SK-N-MC (cell line): Measurements from ENCODE around the gene OSM.

Experiments
- DNase-seq: peaks from one replicate; pipeline ENCODE4 v3.0.0-alpha.2; 2011; ENCODE audit warnings: low read depth, low spot score
- H3K27ac ChIP-seq: fragments of 200-600 bp; sonication (generic); 2 replicates; pipeline ENCODE4 v1.5.1; 2016; ENCODE audit warnings: mixed run types
- H3K36me3 ChIP-seq: fragments of 200-600 bp; sonication (generic); 2 replicates; pipeline ENCODE4 v1.6.1; 2017; ENCODE audit warnings: antibody characterized with exemption, low read length, mixed read lengths; ENCODE audit not compliant: insufficient read depth
- H3K4me3 ChIP-seq: fragments of 200-600 bp; sonication (generic); 2 replicates; pipeline ENCODE4 v1.5.1; 2016
- H3K9ac ChIP-seq: fragments of 200-600 bp; sonication (generic); 2 replicates; pipeline ENCODE4 v1.8.0; 2017; ENCODE audit warnings: mixed run types, mixed read lengths; ENCODE audit not compliant: insufficient read length
- H3K9me3 ChIP-seq: fragments of 200-600 bp; sonication (generic); 2 replicates; pipeline ENCODE4 v1.6.1; 2017; ENCODE audit warnings: low read depth, mild to moderate bottlenecking, antibody characterized with exemption, low read length, moderate library complexity, mixed read lengths
- EZH2 ChIP-seq: fragments of 200-600 bp; sonication (generic); IDR thresholded peaks from one replicate; pipeline ENCODE4 v1.6.1; 2017; ENCODE audit warnings: antibody characterized with exemption
- FOXP2 ChIP-seq: optimal IDR thresholded peaks from 2 replicates; pipeline ENCODE3; 2011; ENCODE audit warnings: mild to moderate bottlenecking, moderate library complexity; ENCODE audit not compliant: insufficient read depth; ENCODE audit errors: extremely low read length, control extremely low read depth
- POLR2AphosphoS5 ChIP-seq: IDR thresholded peaks from 2 replicates; pipeline ENCODE4 v1.6.1; 2012; ENCODE audit warnings: mild to moderate bottlenecking, low read depth, low read length, borderline replicate concordance

OSM gene

GRCh38 chr22:30294066-30294465 lies 27.4 kb upstream of the OSM start:
- Histone ChIP-seq H3K9ac (no peak overlapping the region), H3K9me3 (no peaks in the 10 kb centered on the region), H3K36me3 (no peaks in the 10 kb centered on the region), H3K27ac (no peak overlapping the region), H3K4me3 (no peak overlapping the region)
- DNase-seq, result no peak
- TF ChIP-seq POLR2AphosphoS5 (no peak), EZH2 (no peak), FOXP2 (no peak)

DNA sequence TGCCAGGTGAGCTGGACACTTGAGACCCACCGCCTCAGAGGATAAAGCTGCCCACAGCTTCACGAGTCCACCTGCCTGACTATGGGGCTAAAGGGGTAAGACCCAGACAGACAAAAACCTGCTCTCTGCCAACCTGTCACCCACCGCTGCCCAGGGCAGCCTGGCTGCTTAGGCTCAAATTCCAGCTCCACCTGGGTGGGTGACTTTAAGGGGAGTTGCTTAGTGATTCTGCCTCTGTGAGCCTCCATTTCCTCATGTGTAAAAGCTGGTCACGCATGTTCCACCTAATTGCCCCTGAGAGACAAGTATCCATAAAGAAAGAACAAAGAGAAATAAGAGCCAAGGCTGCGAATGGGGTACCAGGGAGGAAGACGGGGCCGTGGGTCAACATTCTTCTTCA lies 26.4 kb upstream of the OSM start:
- H3K36me3 ChIP-seq, result no peaks in the 10 kb centered on the region
- no peak overlapping the region for H3K4me3 ChIP-seq
- no peak overlapping the region for H3K27ac ChIP-seq
- no peaks in the 10 kb centered on the region for H3K9me3 ChIP-seq
- TF ChIP-seq EZH2, result no peak
- TF ChIP-seq POLR2AphosphoS5, result no peak
- no peak overlapping the region for H3K9ac ChIP-seq
- no peak for DNase-seq

DNA sequence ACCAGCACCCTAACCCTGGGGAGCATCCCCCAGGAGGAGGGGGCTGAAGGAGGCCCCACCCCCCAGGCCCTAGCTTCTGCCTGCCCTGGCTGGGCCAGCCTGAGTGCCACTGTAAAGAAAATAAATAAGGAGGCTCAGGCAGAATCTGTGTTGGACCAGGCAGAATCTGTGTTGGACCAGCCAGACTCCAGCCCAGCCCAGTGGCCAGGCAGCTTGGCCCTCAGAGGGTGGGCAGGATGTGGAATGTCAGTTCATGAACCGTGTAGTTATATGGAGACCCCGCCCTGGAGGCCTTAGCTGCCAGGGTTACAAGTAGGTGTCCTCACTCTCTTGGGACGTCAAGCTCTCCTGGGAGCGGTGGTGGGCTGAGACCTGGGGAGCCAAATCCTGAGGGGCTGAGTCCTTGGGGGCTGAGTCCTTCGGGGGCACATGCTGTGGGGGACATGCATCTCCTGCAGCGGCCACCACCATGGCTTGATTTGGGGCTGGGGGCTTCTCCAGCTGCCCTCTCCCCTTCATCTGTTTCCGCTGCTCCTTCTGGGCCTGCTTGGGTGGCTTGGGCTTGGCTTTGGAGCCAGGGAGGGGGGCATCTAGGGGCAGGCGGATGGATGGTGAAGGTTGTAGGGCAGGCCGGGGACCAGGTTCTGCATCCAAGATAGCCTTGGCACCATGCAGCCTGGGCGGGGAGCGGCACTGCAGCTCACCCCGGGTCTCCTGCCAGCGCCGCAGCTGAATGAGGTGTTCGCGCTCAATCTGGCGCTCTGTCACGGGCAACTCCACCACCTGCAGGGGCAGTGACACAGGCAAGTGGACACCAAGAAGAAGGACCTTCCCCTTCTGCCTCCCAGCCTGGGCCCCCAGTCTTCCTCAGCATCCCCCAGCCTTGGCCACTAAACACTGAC lies 25.7 kb upstream of the OSM start:
- no peak for DNase-seq
- Histone ChIP-seq H3K36me3 (no peaks in the 10 kb centered on the region), H3K9me3 (no peaks in the 10 kb centered on the region), H3K9ac (no peak overlapping the region), H3K4me3 (no peak overlapping the region), H3K27ac (no peak overlapping the region)
- TF ChIP-seq EZH2 (no peak), POLR2AphosphoS5 (no peak), FOXP2 (no peak)

DNA sequence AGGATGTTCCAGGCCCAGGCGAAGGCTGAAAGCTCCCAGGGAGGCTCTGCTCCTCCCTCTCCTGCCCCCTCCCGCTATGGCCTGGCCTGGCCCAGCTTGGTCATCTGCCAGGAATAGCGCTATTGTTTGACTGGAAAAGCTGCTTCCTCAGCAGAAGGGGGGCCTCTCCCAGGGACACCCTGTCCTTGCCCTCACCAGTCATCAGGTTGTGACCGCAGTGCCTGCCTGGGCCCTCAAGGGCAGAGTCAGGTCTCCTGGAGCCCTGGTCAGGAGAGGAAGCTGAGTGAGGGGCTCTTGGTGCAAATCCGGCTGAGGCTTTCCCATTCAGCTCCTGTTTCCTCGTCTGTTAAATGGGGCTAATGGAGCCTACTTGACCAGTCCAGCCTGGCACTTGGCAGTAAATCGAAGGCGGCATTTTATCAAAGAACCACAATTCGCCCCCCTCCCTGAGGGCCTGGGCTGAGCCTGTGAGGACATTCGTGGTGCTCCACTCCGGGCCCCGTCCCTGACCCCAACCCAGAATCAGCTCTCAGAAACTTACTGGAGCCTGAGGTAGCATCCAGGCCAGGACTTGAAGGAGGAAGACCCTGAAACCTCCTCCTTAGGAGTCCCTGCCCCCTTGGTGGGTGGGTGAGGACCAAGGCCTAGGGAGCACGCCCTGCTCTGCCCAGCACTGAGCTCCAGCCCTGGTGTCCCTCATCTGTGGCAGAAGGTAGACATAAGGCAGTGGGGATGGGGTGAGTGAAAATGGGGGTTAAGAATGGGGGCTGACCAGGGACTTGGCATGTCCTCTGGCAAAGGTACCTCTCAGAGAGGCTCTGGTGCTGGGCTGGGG lies 24.6 kb upstream of the OSM start:
- Histone ChIP-seq H3K36me3 (no peaks in the 10 kb centered on the region), H3K27ac (no peak overlapping the region), H3K9me3 (no peaks in the 10 kb centered on the region), H3K9ac (no peak overlapping the region), H3K4me3 (no peak overlapping the region)
- no peak for DNase-seq
- no peak for TF ChIP-seq EZH2
- no peak for TF ChIP-seq POLR2AphosphoS5
- no peak for TF ChIP-seq FOXP2

GRCh38 chr22:30290342-30291057 lies 23.8 kb upstream of the OSM start:
- no peak for TF ChIP-seq EZH2
- TF ChIP-seq POLR2AphosphoS5, result no peak
- TF ChIP-seq FOXP2, result no peak
- no peaks in the 10 kb centered on the region for H3K36me3 ChIP-seq
- no peak overlapping the region for H3K27ac ChIP-seq
- H3K9ac ChIP-seq, result no peak overlapping the region
- H3K9me3 ChIP-seq, result no peaks in the 10 kb centered on the region
- no peak overlapping the region for H3K4me3 ChIP-seq
- no peak for DNase-seq

- Histone ChIP-seq H3K9me3 (no peaks in the 10 kb centered on the region), H3K4me3 (peak overlapping the region; percentile 84), H3K27ac (no peak overlapping the region), H3K36me3 (no peaks in the 10 kb centered on the region), H3K9ac (no peak overlapping the region)
- DNase-seq, result no peak
- TF ChIP-seq EZH2, result no peak
- TF ChIP-seq FOXP2, result no peak
- no peak for TF ChIP-seq POLR2AphosphoS5
Measured at GRCh38 chr22:30289980-30290313, 23.3 kb upstream of the OSM start.

DNA sequence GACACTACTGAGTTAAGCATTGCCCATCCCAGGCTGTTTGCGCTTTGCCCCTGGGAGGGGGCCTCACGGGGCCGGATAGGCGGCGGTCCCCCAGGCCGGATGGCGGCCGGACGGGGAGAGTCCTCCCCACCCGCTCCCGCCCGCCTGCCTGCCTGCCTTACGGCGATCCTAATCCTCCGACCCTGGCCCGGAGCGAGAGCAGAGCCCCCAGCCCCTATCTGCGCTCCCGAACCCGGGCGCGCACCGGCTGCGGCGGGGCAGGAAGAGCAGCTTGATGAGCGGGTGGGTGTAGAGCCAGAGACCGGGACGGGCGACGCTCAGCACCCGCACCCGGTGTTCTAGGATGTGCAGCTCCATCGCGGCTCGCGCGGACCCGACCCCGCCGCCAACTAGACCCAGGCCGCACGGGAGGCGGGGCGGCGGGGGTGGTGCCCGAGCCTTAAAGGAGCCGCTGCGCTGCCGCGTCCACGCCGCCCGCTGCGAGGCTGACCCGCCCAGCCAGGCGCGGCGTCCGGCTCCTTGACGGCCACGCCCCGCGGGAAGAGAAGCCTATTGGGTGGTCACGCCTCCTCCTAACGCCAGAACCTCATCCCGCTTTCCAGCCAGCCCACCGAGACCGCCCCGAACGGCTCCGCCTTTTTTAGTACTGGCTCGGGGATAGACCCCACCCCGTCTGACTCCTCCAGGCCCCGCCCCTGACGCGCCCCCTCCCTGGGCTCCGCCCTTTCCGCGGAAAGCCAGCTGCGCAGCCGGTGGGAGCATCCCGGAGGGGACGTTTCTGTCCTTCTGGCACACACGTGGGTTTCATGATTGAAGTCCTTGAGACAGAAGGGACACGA lies 22.7 kb upstream of the OSM start, which contains the start of gene CASTOR1:
TSS of gene CASTOR1 (minus strand) at position 365 of the 839 bp plus-strand sequence. CDS start at position 357, 8 bp downstream.
- TF ChIP-seq POLR2AphosphoS5, result no peak
- no peak for TF ChIP-seq FOXP2
- no peak for TF ChIP-seq EZH2
- no peaks in the 10 kb centered on the region for H3K9me3 ChIP-seq
- peak within 1 kb of the TSS; percentile 84 for H3K4me3 ChIP-seq
- H3K9ac ChIP-seq, result peak within 1 kb of the TSS; percentile 10
- H3K36me3 ChIP-seq, result no peaks in the 10 kb centered on the region
- DNase-seq, result no peak
- no peak within 1 kb of the TSS for H3K27ac ChIP-seq
